ENCODE measurements around the gene THOC6.
A peak's percentile ranks its signal among the peaks of the same experiment; 100 is the strongest.

GRCh38 chr16:2980227-2981176 lies 43.3 kb upstream of the THOC6 start, which contains the start of gene PKMYT1:
- no peak for TF ChIP-seq CTCF (IDR thresholded peaks at IDR 0.05; ENCODE audit: extremely low read depth in 1 of 2, insufficient read depth in 1 of 2, low read depth in 1 of 2, low read length in 2 of 2)
- TF ChIP-seq POLR2A (IDR thresholded peaks at IDR 0.05; ENCODE audit: low read depth, low read length), result peak; percentile 97
- TF ChIP-seq FOS (IDR thresholded peaks at IDR 0.05; ENCODE audit: borderline replicate concordance, insufficient read depth, low read length), result no peak

Measured in endothelial cell of umbilical vein (primary cell).